ENCODE data around the gene BMP10. TPM values are rescaled to one million over a fixed set of nuclear protein-coding genes. Genes with fewer than 3 reads are reported as not detected.

The BMP10 gene
- polyA plus RNA-seq, 1 donor (not counting 4 experiments of a cell fraction or from before 2014, with no cell fraction given), result 0.05 TPM

DNA sequence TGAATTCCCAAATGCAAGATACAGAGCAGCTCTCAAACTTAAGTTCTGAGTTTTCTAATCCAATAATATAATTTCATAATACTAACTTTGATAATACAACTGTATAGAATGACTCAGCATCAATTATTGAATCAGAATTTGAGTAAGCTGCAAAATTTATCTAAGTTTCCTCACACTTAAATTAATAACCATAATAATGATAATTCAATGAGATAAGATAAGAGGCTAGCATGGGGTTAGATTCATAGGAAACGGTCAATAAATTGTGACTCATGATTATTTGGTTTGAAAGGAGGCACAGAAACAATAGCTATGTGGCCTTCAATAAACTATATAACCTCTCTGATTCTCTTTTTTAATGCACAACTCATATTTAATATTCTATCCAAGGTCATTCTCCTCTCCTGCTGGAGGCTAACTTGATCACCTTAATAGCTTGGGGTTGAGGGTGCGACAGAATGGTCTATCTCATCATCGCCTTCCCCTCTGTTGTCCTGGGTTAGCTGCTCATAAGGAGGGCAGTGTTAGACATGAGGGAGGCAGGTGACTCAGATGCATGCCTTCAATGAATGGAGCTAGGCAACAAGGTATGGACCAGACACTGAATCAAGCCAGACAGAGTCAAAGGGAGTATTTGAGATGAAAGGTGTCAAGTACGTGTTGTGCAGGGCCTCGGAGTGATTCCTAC, 36.2 kb upstream of the BMP10 start:
- no peak for TF ChIP-seq EZH2 (IDR thresholded peaks at IDR 0.05; ENCODE audit: low read length)
- TF ChIP-seq, protein P1, sequence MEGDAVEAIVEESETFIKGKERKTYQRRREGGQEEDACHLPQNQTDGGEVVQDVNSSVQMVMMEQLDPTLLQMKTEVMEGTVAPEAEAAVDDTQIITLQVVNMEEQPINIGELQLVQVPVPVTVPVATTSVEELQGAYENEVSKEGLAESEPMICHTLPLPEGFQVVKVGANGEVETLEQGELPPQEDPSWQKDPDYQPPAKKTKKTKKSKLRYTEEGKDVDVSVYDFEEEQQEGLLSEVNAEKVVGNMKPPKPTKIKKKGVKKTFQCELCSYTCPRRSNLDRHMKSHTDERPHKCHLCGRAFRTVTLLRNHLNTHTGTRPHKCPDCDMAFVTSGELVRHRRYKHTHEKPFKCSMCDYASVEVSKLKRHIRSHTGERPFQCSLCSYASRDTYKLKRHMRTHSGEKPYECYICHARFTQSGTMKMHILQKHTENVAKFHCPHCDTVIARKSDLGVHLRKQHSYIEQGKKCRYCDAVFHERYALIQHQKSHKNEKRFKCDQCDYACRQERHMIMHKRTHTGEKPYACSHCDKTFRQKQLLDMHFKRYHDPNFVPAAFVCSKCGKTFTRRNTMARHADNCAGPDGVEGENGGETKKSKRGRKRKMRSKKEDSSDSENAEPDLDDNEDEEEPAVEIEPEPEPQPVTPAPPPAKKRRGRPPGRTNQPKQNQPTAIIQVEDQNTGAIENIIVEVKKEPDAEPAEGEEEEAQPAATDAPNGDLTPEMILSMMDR (optimal IDR thresholded peaks at IDR 0.05 in 1 of 3, IDR thresholded peaks at IDR 0.05 in 1 of 3, conservative IDR thresholded peaks at IDR 0.05 in 1 of 3; ENCODE audit: extremely low read depth in 1 of 3, insufficient read depth in 2 of 3, low read length in 3 of 3), result no peak
- Histone ChIP-seq H2AFZ (ENCODE audit: control insufficient read depth, low read length) (no peak overlapping the region), H3K9me3 (ENCODE audit: control insufficient read depth, low read depth, low read length) (no peaks in the 10 kb centered on the region), H3K79me2 (ENCODE audit: control insufficient read depth, insufficient read depth, low read length) (no peaks in the 10 kb centered on the region), H3K4me1 (ENCODE audit: control insufficient read depth, extremely low read depth, insufficient read depth, low read length) (peaks cover 31% of the 10 kb centered on the region), H3K4me3 (ENCODE audit: control insufficient read depth in 2 of 3, extremely low read depth in 1 of 3, insufficient read depth in 2 of 3, low read depth in 1 of 3, low read length in 3 of 3) (no peak overlapping the region), H3K4me2 (ENCODE audit: control insufficient read depth, extremely low read depth, insufficient read depth, low read depth, low read length) (peak overlapping the region; percentile 61), H3K9me1 (ENCODE audit: control insufficient read depth, extremely low read depth, insufficient read depth, low read length) (no peaks in the 10 kb centered on the region), H4K20me1 (ENCODE audit: control insufficient read depth, extremely low read depth, insufficient read depth, low read length) (no peaks in the 10 kb centered on the region), H3K27me3 (ENCODE audit: control insufficient read depth, extremely low read depth, insufficient read depth, low read length) (no peaks in the 10 kb centered on the region), H3K27ac (ENCODE audit: control insufficient read depth, insufficient read depth, low read length) (no peak overlapping the region), H3K36me3 (ENCODE audit: control insufficient read depth in 2 of 2, extremely low read depth in 1 of 2, insufficient read depth in 2 of 2, low read length in 2 of 2) (no peaks in the 10 kb centered on the region), H3K9ac (ENCODE audit: control insufficient read depth, extremely low read depth, insufficient read depth, low read length) (no peak overlapping the region)
- no peak for DNase-seq (ENCODE audit: low read depth, low spot score)
- FAIRE-seq, result peak; percentile 9
- dilution Hi-C loops (cut with MboI; ENCODE audit: extremely low pct_ligation_motif_present, low sequenced_read_pairs), result no loop called here

DNA sequence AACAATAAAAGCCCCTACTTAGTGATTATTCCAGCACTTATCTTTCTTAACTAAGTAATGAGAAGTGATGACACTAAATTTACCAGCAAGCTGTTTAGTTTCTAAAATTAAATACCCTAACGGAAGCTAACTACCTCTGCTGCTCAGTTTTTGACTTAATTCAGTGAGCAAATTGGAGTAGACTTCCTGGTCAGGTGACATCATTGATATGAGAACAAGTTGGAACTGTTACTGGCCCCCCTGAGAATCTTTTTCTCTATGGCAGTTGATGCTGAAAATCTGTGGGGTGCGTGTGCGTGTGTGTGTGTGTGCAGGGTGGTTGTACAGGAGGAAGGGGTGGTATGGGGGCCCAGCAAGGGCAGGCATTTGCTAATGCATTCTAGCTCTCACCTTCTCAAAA, 35.5 kb upstream of the BMP10 start:
- Histone ChIP-seq H3K4me1 (ENCODE audit: control insufficient read depth, extremely low read depth, insufficient read depth, low read length) (peaks cover 30% of the 10 kb centered on the region), H2AFZ (ENCODE audit: control insufficient read depth, low read length) (no peak overlapping the region), H3K36me3 (ENCODE audit: control insufficient read depth in 2 of 2, extremely low read depth in 1 of 2, insufficient read depth in 2 of 2, low read length in 2 of 2) (no peaks in the 10 kb centered on the region), H3K4me3 (ENCODE audit: control insufficient read depth in 2 of 3, extremely low read depth in 1 of 3, insufficient read depth in 2 of 3, low read depth in 1 of 3, low read length in 3 of 3) (no peak overlapping the region), H3K9me1 (ENCODE audit: control insufficient read depth, extremely low read depth, insufficient read depth, low read length) (no peaks in the 10 kb centered on the region), H3K9ac (ENCODE audit: control insufficient read depth, extremely low read depth, insufficient read depth, low read length) (no peak overlapping the region), H3K4me2 (ENCODE audit: control insufficient read depth, extremely low read depth, insufficient read depth, low read depth, low read length) (no peak overlapping the region), H3K9me3 (ENCODE audit: control insufficient read depth, low read depth, low read length) (no peaks in the 10 kb centered on the region), H3K79me2 (ENCODE audit: control insufficient read depth, insufficient read depth, low read length) (no peaks in the 10 kb centered on the region), H3K27me3 (ENCODE audit: control insufficient read depth, extremely low read depth, insufficient read depth, low read length) (no peaks in the 10 kb centered on the region), H4K20me1 (ENCODE audit: control insufficient read depth, extremely low read depth, insufficient read depth, low read length) (no peaks in the 10 kb centered on the region), H3K27ac (ENCODE audit: control insufficient read depth, insufficient read depth, low read length) (no peak overlapping the region)
- FAIRE-seq (no peak), DNase-seq (ENCODE audit: low read depth, low spot score) (no peak)
- TF ChIP-seq EZH2 (IDR thresholded peaks at IDR 0.05; ENCODE audit: low read length), result no peak
- TF ChIP-seq, protein P1 (optimal IDR thresholded peaks at IDR 0.05 in 1 of 3, IDR thresholded peaks at IDR 0.05 in 1 of 3, conservative IDR thresholded peaks at IDR 0.05 in 1 of 3; ENCODE audit: extremely low read depth in 1 of 3, insufficient read depth in 2 of 3, low read length in 3 of 3), result no peak
- dilution Hi-C loops (cut with MboI; ENCODE audit: extremely low pct_ligation_motif_present, low sequenced_read_pairs), result no loop called here
